Measurements from ENCODE around the gene ACY1.

The ACY1 gene

DNA sequence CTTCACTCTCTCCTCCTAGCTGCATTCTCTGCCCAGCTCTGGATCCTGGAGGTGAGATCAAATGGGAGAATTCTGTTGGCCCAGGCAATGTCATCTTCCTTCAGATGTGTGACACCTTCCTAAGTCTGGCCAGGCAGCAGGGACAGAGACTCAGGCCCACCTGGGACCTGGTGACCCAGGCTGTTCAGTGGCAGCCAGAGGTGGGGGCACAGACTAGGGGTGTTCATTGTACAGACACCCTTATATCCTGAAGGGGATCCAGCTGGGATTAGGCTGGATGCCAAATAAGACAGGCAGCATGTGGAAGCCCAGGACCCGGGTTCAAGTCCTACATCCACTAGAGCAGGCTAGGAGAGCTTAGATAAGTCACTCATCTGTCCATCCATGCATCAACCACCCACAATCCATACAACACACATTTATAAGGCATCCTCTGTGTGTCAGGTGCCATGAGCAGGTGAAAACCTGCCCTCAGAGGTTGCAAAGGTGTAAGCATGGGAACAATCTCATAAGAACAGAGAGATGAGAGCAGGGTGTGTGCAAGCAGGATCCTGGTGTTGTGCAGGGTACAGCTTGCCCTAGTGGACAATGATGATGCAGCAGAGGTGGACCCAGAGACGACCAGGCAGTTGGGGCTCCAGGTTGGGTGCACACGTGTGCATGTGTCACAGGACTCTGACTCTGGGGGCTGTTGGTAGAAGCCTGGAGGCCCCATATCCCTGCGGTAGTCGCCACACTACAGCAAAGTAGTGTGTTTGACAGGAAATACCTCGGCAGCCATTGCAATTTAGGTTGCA lies 30.7 kb downstream of the ACY1 start:
- H3K4me1 ChIP-seq (ENCODE audit: control insufficient read depth, insufficient read depth, low read length), result no peaks in the 10 kb centered on the region
- no peak overlapping the region for H3K27ac ChIP-seq (ENCODE audit: extremely low read depth, low read depth, low read length)
- CTCF ChIA-PET, result interaction anchor here (0.6 to 3.1 kb wide), 7 partner anchors 10 to 325 kb away, joined by 3 to 14 read pairs (median 4); no protein-coding TSS in a partner anchor

DNA sequence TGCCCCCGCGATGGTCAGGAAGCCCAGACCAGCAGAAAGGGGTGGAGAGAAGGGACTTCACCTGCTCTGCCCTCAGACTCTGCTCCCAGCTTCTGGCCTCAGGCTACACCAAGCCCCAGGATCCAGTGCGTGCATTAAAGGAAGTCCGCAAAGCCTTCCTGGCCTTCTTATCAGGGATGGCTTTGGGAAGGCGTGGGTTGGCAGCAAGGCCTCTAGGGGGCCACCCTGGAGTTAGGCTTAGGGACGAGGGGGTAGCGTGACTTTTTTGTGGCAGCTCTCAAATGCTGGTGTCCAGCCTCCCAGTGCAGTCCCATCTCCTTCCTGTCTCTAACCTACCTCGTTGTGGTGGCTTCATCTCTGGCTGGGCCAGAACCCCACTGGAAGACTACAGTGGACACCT lies 31.3 kb downstream of the ACY1 start:
- CTCF ChIA-PET, result interaction anchor here (0.6 to 3.1 kb wide), 7 partner anchors 12 to 172 kb away, joined by 3 to 14 read pairs (median 4); no protein-coding TSS in a partner anchor
- Histone ChIP-seq H3K9me3 (ENCODE audit: control insufficient read depth, insufficient read depth, low read depth, low read length) (no peaks in the 10 kb centered on the region), H3K4me1 (ENCODE audit: control insufficient read depth, insufficient read depth, low read length) (no peaks in the 10 kb centered on the region), H3K27ac (ENCODE audit: extremely low read depth, low read depth, low read length) (no peak overlapping the region), H3K4me3 (ENCODE audit: low read depth, low read length) (no peak overlapping the region), H3K36me3 (ENCODE audit: control insufficient read depth in 2 of 2, insufficient read depth in 1 of 2, low read length in 2 of 2) (no peaks in the 10 kb centered on the region)
- TF ChIP-seq ZBTB21 (tag by site-specific recombination; IDR thresholded peaks at IDR 0.05) (no peak), IKZF3 (tag by site-specific recombination; IDR thresholded peaks at IDR 0.05) (no peak), ZNF670 (tag by site-specific recombination; IDR thresholded peaks at IDR 0.05; ENCODE audit: low read depth) (no peak), PRDM1 (tag by site-specific recombination; IDR thresholded peaks at IDR 0.05) (no peak), ZNF549 (tag by site-specific recombination; IDR thresholded peaks at IDR 0.05) (no peak), ZSCAN16 (tag by site-specific recombination; IDR thresholded peaks at IDR 0.05) (no peak), ZNF148 (tag by site-specific recombination; IDR thresholded peaks at IDR 0.05; ENCODE audit: borderline replicate concordance) (no peak), ZNF239 (tag by site-specific recombination; IDR thresholded peaks at IDR 0.05) (no peak), ZNF391 (tag by site-specific recombination; IDR thresholded peaks at IDR 0.05; ENCODE audit: borderline replicate concordance, low read depth) (no peak), SCRT1 (tag by site-specific recombination; IDR thresholded peaks at IDR 0.05; ENCODE audit: borderline replicate concordance) (no peak), ZNF19 (tag by site-specific recombination; IDR thresholded peaks at IDR 0.05; ENCODE audit: low read depth) (no peak)
- TF ChIP-seq, protein P1, sequence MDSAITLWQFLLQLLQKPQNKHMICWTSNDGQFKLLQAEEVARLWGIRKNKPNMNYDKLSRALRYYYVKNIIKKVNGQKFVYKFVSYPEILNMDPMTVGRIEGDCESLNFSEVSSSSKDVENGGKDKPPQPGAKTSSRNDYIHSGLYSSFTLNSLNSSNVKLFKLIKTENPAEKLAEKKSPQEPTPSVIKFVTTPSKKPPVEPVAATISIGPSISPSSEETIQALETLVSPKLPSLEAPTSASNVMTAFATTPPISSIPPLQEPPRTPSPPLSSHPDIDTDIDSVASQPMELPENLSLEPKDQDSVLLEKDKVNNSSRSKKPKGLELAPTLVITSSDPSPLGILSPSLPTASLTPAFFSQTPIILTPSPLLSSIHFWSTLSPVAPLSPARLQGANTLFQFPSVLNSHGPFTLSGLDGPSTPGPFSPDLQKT (IDR thresholded peaks at IDR 0.05; ENCODE audit: borderline replicate concordance, low read depth, low read length), result no peak
- TF ChIP-seq, protein P2, sequence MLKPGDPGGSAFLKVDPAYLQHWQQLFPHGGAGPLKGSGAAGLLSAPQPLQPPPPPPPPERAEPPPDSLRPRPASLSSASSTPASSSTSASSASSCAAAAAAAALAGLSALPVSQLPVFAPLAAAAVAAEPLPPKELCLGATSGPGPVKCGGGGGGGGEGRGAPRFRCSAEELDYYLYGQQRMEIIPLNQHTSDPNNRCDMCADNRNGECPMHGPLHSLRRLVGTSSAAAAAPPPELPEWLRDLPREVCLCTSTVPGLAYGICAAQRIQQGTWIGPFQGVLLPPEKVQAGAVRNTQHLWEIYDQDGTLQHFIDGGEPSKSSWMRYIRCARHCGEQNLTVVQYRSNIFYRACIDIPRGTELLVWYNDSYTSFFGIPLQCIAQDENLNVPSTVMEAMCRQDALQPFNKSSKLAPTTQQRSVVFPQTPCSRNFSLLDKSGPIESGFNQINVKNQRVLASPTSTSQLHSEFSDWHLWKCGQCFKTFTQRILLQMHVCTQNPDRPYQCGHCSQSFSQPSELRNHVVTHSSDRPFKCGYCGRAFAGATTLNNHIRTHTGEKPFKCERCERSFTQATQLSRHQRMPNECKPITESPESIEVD (tag by site-specific recombination; IDR thresholded peaks at IDR 0.05), result no peak
- TF ChIP-seq, protein P3, sequence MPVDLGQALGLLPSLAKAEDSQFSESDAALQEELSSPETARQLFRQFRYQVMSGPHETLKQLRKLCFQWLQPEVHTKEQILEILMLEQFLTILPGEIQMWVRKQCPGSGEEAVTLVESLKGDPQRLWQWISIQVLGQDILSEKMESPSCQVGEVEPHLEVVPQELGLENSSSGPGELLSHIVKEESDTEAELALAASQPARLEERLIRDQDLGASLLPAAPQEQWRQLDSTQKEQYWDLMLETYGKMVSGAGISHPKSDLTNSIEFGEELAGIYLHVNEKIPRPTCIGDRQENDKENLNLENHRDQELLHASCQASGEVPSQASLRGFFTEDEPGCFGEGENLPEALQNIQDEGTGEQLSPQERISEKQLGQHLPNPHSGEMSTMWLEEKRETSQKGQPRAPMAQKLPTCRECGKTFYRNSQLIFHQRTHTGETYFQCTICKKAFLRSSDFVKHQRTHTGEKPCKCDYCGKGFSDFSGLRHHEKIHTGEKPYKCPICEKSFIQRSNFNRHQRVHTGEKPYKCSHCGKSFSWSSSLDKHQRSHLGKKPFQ (tag by site-specific recombination; IDR thresholded peaks at IDR 0.05), result no peak
- POLR2A ChIA-PET, result interaction anchor here (0.6 kb wide), 1 partner anchor 19 kb away, joined by 3 read pairs; the partner anchor contains the start of gene RPL29

More for the DNA sequence above, 30.7 kb downstream of the ACY1 start:
- no peak for TF ChIP-seq SCRT2 (tag by site-specific recombination; IDR thresholded peaks at IDR 0.05)
- TF ChIP-seq, protein P1 (IDR thresholded peaks at IDR 0.05; ENCODE audit: borderline replicate concordance, low read depth, low read length), result no peak
- TF ChIP-seq IKZF3 (tag by site-specific recombination; IDR thresholded peaks at IDR 0.05), result no peak
- no peak for TF ChIP-seq ZNF664 (tag by site-specific recombination; IDR thresholded peaks at IDR 0.05)
- POLR2A ChIA-PET, result interaction anchor here (2.4 kb wide), 1 partner anchor 39 kb away, joined by 8 read pairs; no protein-coding TSS in a partner anchor
- Histone ChIP-seq H3K36me3 (ENCODE audit: control insufficient read depth in 2 of 2, insufficient read depth in 1 of 2, low read length in 2 of 2) (no peaks in the 10 kb centered on the region), H3K4me3 (ENCODE audit: low read depth, low read length) (no peak overlapping the region), H3K9me3 (ENCODE audit: control insufficient read depth, insufficient read depth, low read depth, low read length) (no peaks in the 10 kb centered on the region)

Measured in HEK293 (cell line).